Fibroblast of skin of right quadriceps (primary cell): ENCODE data around the gene SLC5A8.
"Not testable (repeated sequence)": the region's sequence is repeated elsewhere in the genome, so short reads cannot be mapped to it uniquely, and the experiment has no call there.

ENCODE experiments used
- DNase-seq: peaks from one replicate; pipeline ENCODE4 v3.0.0-alpha.2; 2013

SLC5A8 gene

DNA sequence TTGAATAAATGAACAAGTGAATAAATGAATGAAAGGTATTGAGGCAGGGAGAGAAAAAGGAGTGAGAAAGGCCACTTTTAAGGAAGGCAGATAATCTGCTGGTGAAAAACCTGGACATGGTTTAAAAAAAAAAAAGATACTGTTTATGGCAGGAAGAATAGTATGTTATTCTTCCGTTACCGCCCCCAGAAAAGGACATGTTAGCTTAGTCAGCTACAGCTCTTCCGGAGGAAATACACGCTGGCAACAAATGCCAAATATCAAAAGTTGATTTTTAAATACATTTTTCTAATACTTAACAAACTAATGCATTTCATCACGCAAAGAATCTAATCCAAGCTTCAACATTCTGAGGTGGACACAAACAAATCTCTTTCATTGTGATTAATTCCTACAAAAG, 43.2 kb downstream of the SLC5A8 start:
- DNase-seq: no peak

DNA sequence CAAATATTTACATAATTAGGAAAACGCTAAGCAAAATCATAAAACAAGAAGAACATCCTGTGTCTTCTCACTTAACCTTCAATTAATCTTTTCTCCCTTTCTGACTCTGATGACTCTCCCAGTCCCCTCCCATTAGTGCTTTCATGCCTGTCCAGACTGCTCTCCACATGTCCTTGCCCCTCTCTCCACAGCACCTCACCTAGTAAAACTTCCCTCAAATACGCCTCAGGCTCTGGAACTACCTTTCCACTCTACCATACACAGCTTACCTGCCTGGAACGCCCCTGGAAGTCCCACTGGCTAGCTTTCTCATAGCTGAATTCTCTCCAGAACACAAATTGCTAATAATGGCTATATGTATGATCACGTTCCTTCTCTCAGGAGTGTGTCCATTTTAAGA, 44.7 kb downstream of the SLC5A8 start:
- DNase-seq: no peak

DNA sequence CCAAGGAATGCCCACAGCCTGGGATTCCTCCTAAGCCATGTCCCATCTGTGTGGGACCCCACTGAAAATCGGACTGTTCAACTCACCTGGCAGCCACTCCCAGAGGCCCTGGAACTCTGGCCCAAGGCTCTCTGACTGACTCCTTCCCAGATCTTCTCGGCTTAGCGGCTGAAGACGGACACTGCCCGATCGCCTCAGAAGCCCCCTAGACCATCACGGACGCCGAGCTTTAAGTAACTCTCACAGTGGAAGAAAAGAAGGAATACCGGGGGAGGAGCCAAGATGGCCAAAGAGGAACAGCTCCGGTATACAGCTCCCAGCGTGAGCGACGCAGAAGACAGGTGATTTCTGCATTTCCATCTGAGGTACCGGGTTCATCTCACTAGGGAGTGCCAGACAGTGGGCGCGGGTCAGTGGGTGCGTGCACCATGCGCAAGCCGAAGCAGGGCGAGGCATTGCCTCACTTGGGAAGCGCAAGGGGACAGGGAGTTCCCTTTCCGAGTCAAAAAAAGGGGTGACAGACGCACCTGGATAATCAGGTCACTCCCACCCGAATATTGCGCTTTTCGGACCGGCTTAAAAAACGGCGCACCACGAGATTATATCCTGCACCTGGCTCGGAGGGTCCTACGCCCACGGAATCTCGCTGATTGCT, 64.1 kb downstream of the SLC5A8 start:
- not testable (repeated sequence) for DNase-seq

DNA sequence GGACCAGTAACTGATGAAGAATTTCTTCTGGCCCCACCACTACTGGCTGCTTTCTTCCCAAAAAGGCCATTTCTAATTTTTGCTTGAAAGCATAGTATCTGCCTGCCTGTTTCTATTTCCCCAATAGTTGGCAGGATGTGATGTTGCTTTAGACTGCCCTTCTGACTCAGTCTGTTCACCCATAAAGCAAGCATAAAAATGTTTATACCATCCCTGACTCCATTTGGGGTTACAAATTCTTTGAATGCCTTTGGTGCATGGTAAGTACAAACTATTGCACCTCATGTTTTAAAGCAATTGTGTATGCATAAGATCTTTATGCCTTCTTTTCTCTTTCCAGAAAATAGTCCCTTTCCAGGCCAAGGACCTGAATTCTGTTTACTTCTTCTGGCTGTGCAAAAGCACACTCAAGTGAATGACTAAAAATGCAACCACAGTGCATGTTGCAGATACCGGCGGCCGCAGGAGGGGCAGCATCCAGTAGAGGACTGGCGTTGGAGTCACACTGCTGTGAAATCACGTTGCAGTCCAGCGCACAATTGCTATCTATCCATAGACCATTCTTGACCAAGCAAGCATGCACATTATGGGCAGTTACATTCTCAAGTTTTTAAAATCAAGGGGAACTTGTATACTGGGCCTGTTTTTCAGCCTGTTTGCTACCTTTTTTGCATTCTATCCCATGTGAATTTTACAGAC, 82.4 kb downstream of the SLC5A8 start:
- DNase-seq: no peak

DNA sequence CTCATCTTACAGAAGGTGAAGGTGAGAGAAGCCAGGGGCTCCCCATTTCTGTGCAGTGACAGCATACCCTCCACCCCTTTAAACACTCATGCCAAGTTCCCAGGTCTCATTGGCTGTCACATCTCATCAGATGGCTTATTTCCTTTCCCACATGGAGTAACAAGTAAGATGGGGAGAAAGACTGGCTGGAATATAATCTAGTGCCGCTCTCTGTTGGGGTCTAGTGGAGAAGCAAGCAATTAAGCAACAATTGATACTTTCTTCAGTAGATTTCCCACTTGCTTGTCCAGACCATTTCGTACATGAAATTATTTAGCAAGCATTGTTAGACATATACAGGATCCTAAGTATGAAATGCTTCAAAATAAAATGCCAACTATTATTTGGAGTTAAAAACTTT, 92.2 kb downstream of the SLC5A8 start:
- no peak for DNase-seq

DNA sequence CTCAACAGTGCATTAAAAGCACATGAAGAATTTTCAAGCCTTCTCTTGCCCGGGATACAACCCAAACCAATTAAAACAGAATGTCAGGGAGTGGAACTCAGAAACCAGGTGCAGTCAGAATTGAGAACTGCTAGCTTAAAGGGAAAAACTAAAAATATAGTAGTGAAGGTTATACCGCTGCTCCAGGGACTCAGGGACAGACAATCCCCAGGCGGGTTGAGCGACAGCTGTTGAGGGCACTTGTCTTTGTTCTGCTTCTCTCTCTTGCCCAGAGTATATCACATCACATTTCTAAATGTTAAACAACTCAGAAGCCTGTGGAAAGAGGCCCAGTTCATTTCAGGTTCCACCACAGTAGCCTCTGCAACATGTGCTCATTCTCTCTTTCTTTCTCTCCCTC, 93.1 kb downstream of the SLC5A8 start:
- no peak for DNase-seq

DNA sequence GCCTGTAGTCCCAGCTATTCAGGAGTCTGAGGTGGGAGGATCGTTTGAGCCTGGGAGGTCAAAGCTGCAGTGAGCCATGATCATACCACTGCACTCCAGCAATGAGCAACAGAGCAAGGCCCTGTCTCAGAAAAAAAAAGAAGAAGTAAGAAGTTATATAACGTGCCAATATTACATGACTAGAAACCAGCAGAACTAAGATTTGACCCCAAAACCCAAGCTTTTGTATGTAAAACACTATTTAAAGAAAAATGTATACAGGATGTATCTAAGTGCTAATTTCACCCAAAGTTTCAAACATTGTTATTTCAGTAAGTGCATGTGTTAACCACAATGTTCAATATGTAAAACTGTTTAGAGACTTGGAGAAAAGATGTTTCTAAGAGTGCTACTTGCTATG, 94.7 kb downstream of the SLC5A8 start:
- DNase-seq: no peak

DNA sequence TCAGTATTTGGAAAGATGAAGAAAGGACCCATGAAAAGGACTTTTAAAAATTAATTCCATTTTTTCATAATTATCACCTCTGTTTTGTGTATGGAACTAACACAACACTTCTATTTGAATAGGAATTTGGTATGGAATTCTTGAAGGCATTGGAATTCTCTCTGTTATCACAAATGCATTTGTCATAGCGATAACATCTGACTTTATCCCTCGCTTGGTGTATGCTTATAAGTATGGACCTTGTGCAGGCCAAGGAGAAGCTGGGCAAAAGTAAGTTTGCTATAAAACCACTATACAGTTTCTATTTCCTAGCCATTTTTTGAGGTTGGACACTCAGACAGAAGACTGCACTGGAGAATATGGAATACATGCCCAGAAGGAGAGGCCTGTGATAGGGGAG, 98.6 kb downstream of the SLC5A8 start:
- no peak for DNase-seq

DNA sequence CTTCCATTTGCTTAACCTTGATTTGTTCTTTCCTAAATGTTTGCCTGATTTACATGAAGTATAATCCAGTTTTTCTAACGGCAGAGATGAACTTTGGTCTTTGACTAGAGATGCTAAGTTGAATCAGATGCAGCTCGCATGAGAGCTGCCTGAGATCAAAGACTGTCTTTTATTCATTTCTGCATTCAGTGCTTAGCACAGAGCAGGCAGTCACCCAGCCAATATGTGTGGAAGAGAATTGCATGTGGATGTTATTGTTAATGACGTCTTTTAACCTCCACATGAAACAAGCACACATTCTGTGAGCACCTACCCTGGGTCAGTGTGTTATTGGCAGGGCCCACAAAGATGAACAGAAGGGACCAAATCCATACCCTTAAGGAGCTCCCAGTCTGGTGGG, 99.2 kb downstream of the SLC5A8 start:
- no peak for DNase-seq

DNA sequence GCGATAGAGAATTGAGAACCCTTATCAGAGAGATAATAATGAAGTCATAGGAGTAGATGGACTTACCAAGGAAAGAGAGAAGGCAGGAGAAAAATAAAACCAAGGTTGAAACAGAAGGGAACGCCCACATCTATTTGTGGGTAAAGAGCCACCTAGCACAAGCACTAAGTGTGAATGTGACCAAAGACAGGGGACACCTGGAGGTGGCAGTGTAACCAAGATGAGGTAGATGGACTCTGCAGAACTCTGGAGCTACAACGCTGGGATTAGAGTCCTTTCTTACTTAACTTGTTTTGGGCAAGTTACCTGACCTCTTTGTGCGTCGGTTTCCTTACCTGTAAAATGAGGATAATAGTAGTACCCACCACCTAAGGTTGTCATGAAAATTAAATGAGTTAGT, 101.9 kb downstream of the SLC5A8 start:
- DNase-seq: no peak

DNA sequence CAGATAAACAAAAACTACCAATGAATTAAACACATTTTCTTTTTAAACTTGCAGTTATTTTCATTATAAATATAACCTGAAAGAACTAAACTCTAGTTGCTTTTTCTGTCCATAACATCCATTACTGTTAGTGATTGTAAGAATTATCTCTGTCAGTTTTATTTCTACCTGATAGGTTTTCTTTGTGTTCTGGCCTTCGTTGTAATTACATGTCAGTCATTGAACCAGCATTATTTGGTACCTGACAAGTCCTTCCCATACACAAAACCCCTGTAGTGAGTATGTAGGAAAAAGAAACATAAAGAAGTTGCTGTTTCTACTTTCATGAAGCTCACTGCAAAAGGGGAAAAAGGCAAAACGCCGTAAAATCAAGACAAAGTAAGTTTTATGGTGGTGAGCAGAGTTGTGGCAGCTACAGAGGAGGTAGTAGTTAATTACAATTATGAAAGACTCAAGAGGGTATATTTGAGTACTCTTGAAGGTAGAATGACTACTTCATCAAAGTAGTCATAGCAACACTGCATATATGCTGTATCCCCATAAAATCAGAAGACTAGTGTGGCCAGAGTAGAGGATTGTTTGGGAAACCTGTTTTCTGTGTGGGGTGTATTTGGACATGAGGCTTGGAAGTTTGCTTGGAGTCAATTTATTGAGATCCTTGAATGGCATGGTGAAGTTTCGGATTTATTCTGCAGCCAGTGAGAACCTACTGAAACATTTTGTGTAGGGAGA, 102.8 kb downstream of the SLC5A8 start:
- DNase-seq: no peak
